CD4-positive, alpha-beta T cell treated with Interferon alpha-2 for 1 hour (primary cell): ENCODE data around the gene MAP2K4.

Experiments
- DNase-seq, 2 donors: peaks; one replicate each; pipeline ENCODE4 v3.0.0-alpha.2; 2020 to 2022

MAP2K4 gene

GRCh38 chr17:12178644-12179330 lies 158.1 kb downstream of the MAP2K4 start:
- DNase-seq = no peak

GRCh38 chr17:12180644-12181261 lies 160.1 kb downstream of the MAP2K4 start:
- peak in 1 of 2 donors; percentile 20 for DNase-seq

GRCh38 chr17:12187658-12188057 lies 167.0 kb downstream of the MAP2K4 start:
- DNase-seq = no peak

- DNase-seq = no peak
Measured at GRCh38 chr17:12193144-12193735, 172.6 kb downstream of the MAP2K4 start.
